ENCODE results near the gene PRKG1.

GRCh38 chr10:51708609-51709008 is 634.3 kb downstream of the PRKG1 start:
- TF ChIP-seq POLR2A (IDR thresholded peaks at IDR 0.05; ENCODE audit: low read depth, low read length) (no peak), CTCF (conservative IDR thresholded peaks at IDR 0.05; ENCODE audit: low read depth, low read length) (no peak), RCOR1 (IDR thresholded peaks at IDR 0.05; ENCODE audit: insufficient replicate concordance, low read length) (no peak), RFX5 (IDR thresholded peaks at IDR 0.05; ENCODE audit: low read depth, low read length) (no peak)
